Mesendoderm (in vitro differentiated cells): ENCODE results near the gene PI16. TPM values are rescaled to one million over a fixed set of nuclear protein-coding genes. Genes with fewer than 3 reads are reported as not detected.

ENCODE experiments used
- DNase-seq: peaks from one replicate; pipeline ENCODE4 v3.0.0; 2013
- H2AK5ac ChIP-seq: 2 replicates; pipeline ENCODE4 v1.6.1; 2013; ENCODE audit warnings: low read length, inconsistent platforms
- H2BK120ac ChIP-seq: 2 replicates; pipeline ENCODE4 v1.6.1; 2013; ENCODE audit warnings: low read depth, mild to moderate bottlenecking, low read length, moderate library complexity, mixed read lengths
- H2BK15ac ChIP-seq: replicated peaks from 2 replicates; pipeline ENCODE4 v1.6.1; 2013; ENCODE audit warnings: low read depth, mild to moderate bottlenecking, moderate library complexity
- H2BK5ac ChIP-seq: 2 replicates; pipeline ENCODE4 v1.6.1; 2013; ENCODE audit warnings: low read length, inconsistent platforms
- H3K18ac ChIP-seq: 2 replicates; pipeline ENCODE4 v1.6.1; 2013; ENCODE audit warnings: mild to moderate bottlenecking, low read length, mixed read lengths
- H3K23ac ChIP-seq: one replicate; pipeline ENCODE4 v1.6.1; 2013; ENCODE audit warnings: low read length
- H3K27ac ChIP-seq: 2 replicates; pipeline ENCODE4 v1.5.1; 2013; ENCODE audit warnings: low read depth, mild to moderate bottlenecking, inconsistent platforms, low read length, moderate library complexity
- H3K27me3 ChIP-seq: 2 replicates; pipeline ENCODE4 v1.6.1; 2013; ENCODE audit warnings: low read length, control low read depth, mild to moderate bottlenecking, inconsistent platforms; ENCODE audit not compliant: insufficient read depth, poor library complexity
- H3K36me3 ChIP-seq: 2 replicates; pipeline ENCODE4 v1.6.1; 2013; ENCODE audit warnings: low read length, inconsistent platforms; ENCODE audit not compliant: control insufficient read depth, insufficient read depth
- H3K4ac ChIP-seq: one replicate; pipeline ENCODE4 v1.6.1; 2013; ENCODE audit warnings: low read depth, mild to moderate bottlenecking, low read length, moderate library complexity
- H3K4me1 ChIP-seq: 2 replicates; pipeline ENCODE4 v1.6.1; 2013; ENCODE audit warnings: low read depth, low read length, inconsistent platforms; ENCODE audit not compliant: control insufficient read depth
- H3K4me2 ChIP-seq: 2 replicates; pipeline ENCODE4 v1.6.1; 2013; ENCODE audit warnings: low read length
- H3K4me3 ChIP-seq: 2 replicates; pipeline ENCODE4 v1.5.1; 2013; ENCODE audit warnings: mild to moderate bottlenecking, low read length
- H3K56ac ChIP-seq: one replicate; pipeline ENCODE4 v1.6.1; 2013; ENCODE audit warnings: low read length
- H3K79me1 ChIP-seq: 2 replicates; pipeline ENCODE4 v1.6.1; 2013; ENCODE audit warnings: low read length, inconsistent platforms
- H3K79me2 ChIP-seq: 2 replicates; pipeline ENCODE4 v1.6.1; 2013; ENCODE audit warnings: mild to moderate bottlenecking, low read length; ENCODE audit not compliant: control insufficient read depth, insufficient read depth
- H3K9ac ChIP-seq: 2 replicates; pipeline ENCODE4 v1.6.1; 2013; ENCODE audit warnings: low read length, inconsistent platforms
- H4K5ac ChIP-seq: one replicate; pipeline ENCODE4 v1.6.1; 2013; ENCODE audit warnings: low read length
- H4K8ac ChIP-seq: one replicate; pipeline ENCODE4 v1.6.1; 2013; ENCODE audit warnings: low read depth, mild to moderate bottlenecking, control low read depth, low read length, moderate library complexity
- WGBS: extraction: QIAGEN DNeasy Blood & Tissue Kit; methylation state at CpG from one replicate; pipeline ENCODE4 v1.1.7; 2013; ENCODE audit warnings: low lambda C conversion rate, missing lambda C conversion rate; ENCODE audit not compliant: insufficient coverage; ENCODE audit errors: extremely low coverage; 5-methylcytosine and 5-hydroxymethylcytosine counted together
- polyA plus RNA-seq, 2 experiments: library from polyadenylated mRNA; stranded (reverse); fragments of 200-250 nt; gene quantifications; one replicate each; pipeline ENCODE4 v1.2.3, GENCODE V29; 2013

PI16 gene
- not detected for polyA plus RNA-seq (2013, experiment 1 of 2)
- polyA plus RNA-seq (2013, experiment 2 of 2), result not detected

GRCh38 chr6:36954262-36954931 lies at the start of gene PI16:
TSS of gene PI16 (plus strand) at chr6:36954738. CDS start at chr6:36954761, 23 bp downstream.
- Histone ChIP-seq H2BK15ac (no peak within 1 kb of the TSS), H2BK5ac (no peak within 1 kb of the TSS), H3K27me3 (no peaks in the 10 kb centered on the region), H3K4me3 (no peak within 1 kb of the TSS), H2BK120ac (no peak within 1 kb of the TSS), H3K56ac (no peak within 1 kb of the TSS), H4K5ac (no peak within 1 kb of the TSS), H3K18ac (no peak within 1 kb of the TSS), H4K8ac (no peak within 1 kb of the TSS), H3K79me2 (no peaks in the 10 kb centered on the region), H3K23ac (no peak within 1 kb of the TSS), H2AK5ac (no peak within 1 kb of the TSS), H3K36me3 (no peaks in the 10 kb centered on the region), H3K4me1 (peaks cover 7% of the 10 kb centered on the region), H3K9ac (no peak within 1 kb of the TSS), H3K4me2 (no peak within 1 kb of the TSS), H3K4ac (no peak within 1 kb of the TSS), H3K79me1 (no peaks in the 10 kb centered on the region), H3K27ac (no peak within 1 kb of the TSS)
- WGBS, result no CpG with 5 or more reads among the region's 14 CpGs
- no peak for DNase-seq

GRCh38 chr6:36904851-36905393 lies 49.6 kb upstream of the PI16 start:
- H3K79me2 ChIP-seq, result no peaks in the 10 kb centered on the region
- H2BK5ac ChIP-seq, result no peak overlapping the region
- no peak for DNase-seq
- no peak overlapping the region for H2BK120ac ChIP-seq
- H3K4me1 ChIP-seq, result no peaks in the 10 kb centered on the region
- H2BK15ac ChIP-seq, result no peak overlapping the region
- H3K4me2 ChIP-seq, result no peak overlapping the region
- no peak overlapping the region for H2AK5ac ChIP-seq
- WGBS, result no CpG with 5 or more reads among the region's 5 CpGs
- H3K23ac ChIP-seq, result no peak overlapping the region
- no peaks in the 10 kb centered on the region for H3K36me3 ChIP-seq
- H3K79me1 ChIP-seq, result no peaks in the 10 kb centered on the region
- H3K56ac ChIP-seq, result no peak overlapping the region
- no peak overlapping the region for H3K9ac ChIP-seq
- no peak overlapping the region for H3K18ac ChIP-seq
- no peak overlapping the region for H4K8ac ChIP-seq
- no peak overlapping the region for H3K4ac ChIP-seq
- H3K27ac ChIP-seq, result no peak overlapping the region
- H3K27me3 ChIP-seq, result no peaks in the 10 kb centered on the region
- H3K4me3 ChIP-seq, result no peak overlapping the region
- H4K5ac ChIP-seq, result no peak overlapping the region

- Histone ChIP-seq H2BK5ac (no peak overlapping the region), H2BK15ac (no peak overlapping the region), H3K4me2 (no peak overlapping the region), H4K8ac (no peak overlapping the region), H3K4me1 (no peaks in the 10 kb centered on the region), H2BK120ac (no peak overlapping the region), H3K27me3 (no peaks in the 10 kb centered on the region), H3K79me2 (no peaks in the 10 kb centered on the region), H3K36me3 (no peaks in the 10 kb centered on the region), H3K9ac (no peak overlapping the region), H2AK5ac (no peak overlapping the region), H3K56ac (no peak overlapping the region), H4K5ac (no peak overlapping the region), H3K27ac (no peak overlapping the region), H3K18ac (no peak overlapping the region), H3K4me3 (no peak overlapping the region), H3K79me1 (no peaks in the 10 kb centered on the region), H3K23ac (no peak overlapping the region), H3K4ac (no peak overlapping the region)
- no CpG with 5 or more reads among the region's 2 CpGs for WGBS
- DNase-seq, result no peak
These were observed 47.8 kb upstream of the PI16 start for GRCh38 chr6:36906539-36907325.

- no peak for DNase-seq
These were observed 46.8 kb upstream of the PI16 start for GRCh38 chr6:36907781-36908180.

GRCh38 chr6:36908747-36909146 lies 45.8 kb upstream of the PI16 start:
- Histone ChIP-seq H3K56ac (no peak overlapping the region), H2AK5ac (no peak overlapping the region), H3K4ac (no peak overlapping the region), H3K9ac (no peak overlapping the region), H4K8ac (no peak overlapping the region), H2BK15ac (no peak overlapping the region), H3K4me3 (no peak overlapping the region), H3K36me3 (no peaks in the 10 kb centered on the region), H3K27me3 (no peaks in the 10 kb centered on the region), H3K4me2 (no peak overlapping the region), H3K79me2 (no peaks in the 10 kb centered on the region), H3K27ac (no peak overlapping the region), H2BK120ac (no peak overlapping the region), H4K5ac (no peak overlapping the region), H3K18ac (no peak overlapping the region), H3K79me1 (no peaks in the 10 kb centered on the region), H3K4me1 (no peaks in the 10 kb centered on the region), H2BK5ac (no peak overlapping the region), H3K23ac (no peak overlapping the region)
- no peak for DNase-seq
- no CpG with 5 or more reads among the region's 2 CpGs for WGBS

More at GRCh38 chr6:36907781-36908180, 46.8 kb upstream of the PI16 start:
- no peak overlapping the region for H3K56ac ChIP-seq
- WGBS, result no CpG with 5 or more reads among the region's 5 CpGs
- H4K8ac ChIP-seq, result no peak overlapping the region
- H3K23ac ChIP-seq, result no peak overlapping the region
- H4K5ac ChIP-seq, result no peak overlapping the region
- H3K27me3 ChIP-seq, result no peaks in the 10 kb centered on the region
- no peak overlapping the region for H3K27ac ChIP-seq
- H3K79me2 ChIP-seq, result no peaks in the 10 kb centered on the region
- H3K4me2 ChIP-seq, result no peak overlapping the region
- H3K18ac ChIP-seq, result no peak overlapping the region
- no peak overlapping the region for H3K4ac ChIP-seq
- H3K4me1 ChIP-seq, result no peaks in the 10 kb centered on the region
- H2AK5ac ChIP-seq, result no peak overlapping the region
- H2BK5ac ChIP-seq, result no peak overlapping the region
- no peak overlapping the region for H2BK120ac ChIP-seq
- H2BK15ac ChIP-seq, result no peak overlapping the region
- no peaks in the 10 kb centered on the region for H3K36me3 ChIP-seq
- H3K79me1 ChIP-seq, result no peaks in the 10 kb centered on the region
- H3K4me3 ChIP-seq, result no peak overlapping the region
- H3K9ac ChIP-seq, result no peak overlapping the region
